ENCODE measurements around the gene CYTH1.
A peak's percentile ranks its signal among the peaks of the same experiment; 100 is the strongest.

The CYTH1 gene

DNA sequence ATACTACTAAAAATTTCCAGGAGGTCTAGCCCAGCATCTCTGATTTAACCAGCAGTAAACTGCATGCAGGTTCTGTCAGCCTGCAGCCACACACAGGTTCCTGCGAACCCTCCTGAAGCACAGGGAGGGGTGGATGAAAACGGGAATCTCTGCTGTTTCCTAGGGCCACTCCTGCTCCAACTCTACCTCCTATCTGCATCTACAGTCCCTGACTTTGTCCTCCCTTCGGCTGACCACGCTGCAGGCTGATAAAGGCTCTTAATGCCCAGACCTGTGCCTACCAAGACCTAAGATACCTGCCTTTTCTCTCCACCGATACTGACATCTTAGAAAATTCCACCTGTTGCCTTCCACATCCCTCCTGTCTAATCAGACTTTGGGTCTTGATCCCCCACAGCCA, 50.2 kb downstream of the CYTH1 start:
- no peak for DNase-seq

DNA sequence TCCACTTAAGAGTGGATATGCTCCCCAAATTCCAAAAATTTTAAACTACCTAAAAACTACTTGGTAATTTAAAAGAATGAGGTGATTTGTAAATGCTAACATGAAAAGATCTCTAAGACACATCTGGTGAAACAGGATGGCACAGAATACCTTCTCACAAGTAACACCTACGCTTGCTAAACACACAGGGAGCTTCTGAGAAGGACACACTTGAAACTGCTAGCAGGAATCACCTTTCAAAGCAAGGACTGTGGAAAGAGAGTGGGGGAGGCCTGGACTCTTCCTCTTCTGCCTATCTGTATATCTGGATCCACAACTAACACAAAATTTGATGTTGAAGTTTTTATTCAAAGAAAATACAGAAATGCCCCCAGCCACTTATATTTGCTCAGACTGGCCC, 52.4 kb downstream of the CYTH1 start:
- no peak for DNase-seq

DNA sequence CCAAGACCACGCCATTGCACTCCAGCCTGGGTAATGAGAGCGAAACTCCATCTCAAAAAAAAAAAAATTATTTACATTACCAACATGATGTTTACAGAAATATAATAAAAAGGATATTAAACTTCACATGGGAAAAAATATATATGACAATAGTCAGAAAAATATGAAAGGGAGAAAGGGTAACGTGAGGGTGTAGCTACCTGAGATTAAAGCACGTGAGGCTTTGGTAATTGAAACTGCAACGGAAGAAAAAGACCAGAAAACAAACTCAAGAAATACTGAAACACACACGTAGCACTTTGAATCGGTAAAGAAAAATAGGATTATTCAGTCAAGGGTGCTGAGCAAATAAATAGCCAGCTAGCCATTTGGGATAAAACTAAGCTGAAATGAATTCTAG, 53.6 kb downstream of the CYTH1 start:
- DNase-seq, result no peak

GRCh38 chr17:78727476-78728229, 54.4 kb downstream of the CYTH1 start:
- no peak for DNase-seq

DNA sequence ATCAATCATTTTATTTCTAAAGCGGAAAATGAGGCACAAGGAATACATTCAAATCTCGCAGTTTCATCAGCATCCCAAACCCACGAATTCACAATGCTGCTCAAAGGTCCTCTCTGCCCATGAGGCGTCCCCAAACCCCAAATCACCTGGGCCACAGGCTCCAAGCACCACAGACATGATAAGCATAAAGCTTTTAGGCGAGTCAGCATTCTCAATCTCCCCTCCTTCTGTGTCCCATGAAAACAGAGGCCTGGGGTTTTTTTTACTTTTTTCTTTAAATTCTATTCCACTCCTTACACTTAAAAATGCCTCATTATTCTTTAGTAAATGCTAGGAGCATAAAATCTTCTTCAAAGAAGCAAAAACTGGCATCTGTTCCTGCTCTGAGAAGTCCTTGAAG, 55.0 kb downstream of the CYTH1 start:
- DNase-seq, result no peak

DNA sequence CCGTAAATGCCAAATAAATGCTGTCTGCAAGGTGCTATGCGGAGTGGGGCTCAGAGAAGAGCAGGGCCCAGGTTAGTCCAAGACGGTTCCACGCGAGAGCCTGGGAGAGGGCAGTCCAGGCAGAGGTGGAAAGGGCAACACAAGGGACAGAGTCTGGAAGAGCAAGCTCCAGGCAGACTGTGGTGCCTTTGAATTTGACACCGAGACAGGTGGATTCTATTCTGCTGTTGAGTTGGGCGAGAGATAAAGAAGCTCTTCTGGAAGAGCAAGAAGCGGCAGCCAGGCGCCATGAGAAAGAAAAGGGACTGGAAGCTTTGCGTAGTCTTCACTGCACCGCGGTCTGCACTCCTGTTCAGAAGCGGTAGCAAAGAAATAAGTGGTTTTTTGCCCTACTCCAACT, 55.6 kb downstream of the CYTH1 start:
- DNase-seq, result no peak

DNA sequence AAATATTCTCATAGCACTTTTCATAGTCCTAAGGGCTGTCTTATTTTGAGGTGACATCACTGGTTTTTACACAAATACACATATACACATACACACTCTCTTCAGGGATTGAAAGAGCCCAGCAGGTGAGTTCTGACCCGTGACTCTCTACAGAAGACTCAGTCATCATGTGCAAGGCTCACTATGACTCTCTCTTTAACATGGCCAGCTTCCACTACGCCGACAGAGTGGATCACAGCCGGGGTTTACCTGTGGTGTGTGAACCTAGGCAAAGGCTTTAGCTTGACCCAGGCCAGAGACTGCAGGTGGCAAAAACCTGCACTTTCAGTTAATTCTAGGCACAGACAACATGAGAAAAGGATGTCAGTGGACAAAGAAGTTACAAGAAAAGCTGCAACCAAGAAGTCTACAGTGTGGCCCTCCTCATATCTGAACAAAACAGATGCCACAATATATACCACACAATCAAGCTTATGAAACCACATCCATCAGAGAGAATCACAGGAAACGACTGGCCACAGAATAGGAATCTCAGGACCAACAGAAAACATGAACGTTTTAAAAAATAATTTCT, 56.5 kb downstream of the CYTH1 start:
- DNase-seq, result no peak

DNA sequence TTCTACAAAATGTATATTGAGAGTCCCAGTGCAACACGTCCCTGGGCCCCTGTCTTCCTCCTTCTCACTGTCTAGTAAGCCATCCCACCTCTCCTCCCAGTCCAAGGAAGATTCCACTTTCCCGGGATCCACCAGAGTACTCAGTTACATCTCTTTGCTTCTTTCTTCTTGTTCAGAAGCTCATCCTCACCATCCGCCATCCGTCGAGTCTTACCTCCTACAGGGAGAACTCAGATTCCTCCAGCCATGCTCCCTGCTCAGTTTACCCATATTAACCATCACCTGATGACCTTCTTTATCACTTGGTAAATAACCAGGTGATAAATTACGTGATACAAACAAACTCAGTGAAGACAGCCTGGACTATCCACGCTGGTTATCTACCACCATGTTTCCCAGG, 57.1 kb downstream of the CYTH1 start:
- DNase-seq, result no peak

DNA sequence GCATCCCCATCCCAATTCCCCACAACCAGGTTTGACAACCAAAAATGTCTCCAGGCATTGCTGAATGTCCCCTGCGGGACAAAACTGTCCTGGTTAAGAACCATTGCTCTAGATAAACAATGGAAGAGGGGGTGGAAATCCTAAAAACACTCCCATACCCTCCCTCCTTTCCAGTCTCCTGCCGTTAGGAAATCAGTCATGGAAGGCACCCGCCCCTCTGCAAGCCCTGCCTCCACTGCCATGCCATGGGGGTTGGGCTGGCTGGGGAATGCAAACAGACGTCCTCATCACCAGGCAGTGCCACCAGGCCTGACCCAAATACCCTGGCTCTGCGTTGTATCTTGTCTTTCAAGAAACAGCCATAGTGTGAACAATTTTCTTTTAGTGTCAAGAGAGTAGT, 57.5 kb downstream of the CYTH1 start:
- no peak for DNase-seq

DNA sequence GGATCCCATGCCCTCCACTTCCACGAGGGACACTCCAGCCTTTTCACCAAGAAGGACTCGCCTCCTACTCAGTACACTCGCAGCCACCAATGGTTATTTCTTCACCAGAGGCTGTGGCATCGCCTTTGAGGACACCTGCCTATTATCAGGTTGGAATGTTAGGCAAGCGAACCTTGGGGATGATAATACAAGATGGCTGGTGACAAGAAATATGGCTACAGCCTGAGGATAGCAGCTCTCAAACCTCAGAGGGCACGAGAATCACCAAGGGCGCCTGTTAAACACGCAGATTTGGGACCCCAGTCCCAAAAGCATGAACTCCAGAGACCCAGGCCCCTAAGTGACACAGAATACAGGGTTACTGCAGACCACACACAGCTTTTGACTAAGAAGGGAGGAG, 58.1 kb downstream of the CYTH1 start:
- no peak for DNase-seq

GRCh38 chr17:78723001-78723796, 58.9 kb downstream of the CYTH1 start:
- no peak for DNase-seq

DNA sequence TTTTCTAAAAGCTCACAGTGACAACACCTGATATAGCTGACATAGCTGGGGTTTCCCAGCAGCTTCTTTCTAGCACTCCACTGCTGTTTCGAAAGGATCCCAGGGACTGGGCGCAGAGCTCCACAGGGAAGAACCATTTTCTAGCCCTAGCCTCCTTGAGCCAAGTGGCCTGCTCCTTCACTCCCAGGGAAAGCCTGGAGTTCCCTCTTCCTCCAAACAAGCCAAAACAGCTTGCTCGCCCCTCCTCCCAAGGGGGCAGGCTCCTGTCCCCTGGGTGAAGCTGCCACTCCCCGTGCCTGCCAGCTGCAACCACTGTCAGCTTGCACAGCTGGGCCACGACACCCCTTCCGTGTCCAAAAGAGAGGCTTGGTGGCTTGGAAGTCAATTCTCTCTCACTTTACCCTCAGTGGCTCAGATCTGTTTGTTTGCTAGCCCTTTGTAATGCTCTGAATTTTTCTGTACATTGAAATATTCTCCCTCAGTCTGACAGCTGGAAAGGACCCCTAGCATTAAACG, 59.8 kb downstream of the CYTH1 start:
- DNase-seq, result no peak

GRCh38 chr17:78719630-78720298, 62.3 kb downstream of the CYTH1 start:
- no peak for DNase-seq

GRCh38 chr17:78718575-78719208, 63.4 kb downstream of the CYTH1 start:
- peak; percentile 59 for DNase-seq

DNA sequence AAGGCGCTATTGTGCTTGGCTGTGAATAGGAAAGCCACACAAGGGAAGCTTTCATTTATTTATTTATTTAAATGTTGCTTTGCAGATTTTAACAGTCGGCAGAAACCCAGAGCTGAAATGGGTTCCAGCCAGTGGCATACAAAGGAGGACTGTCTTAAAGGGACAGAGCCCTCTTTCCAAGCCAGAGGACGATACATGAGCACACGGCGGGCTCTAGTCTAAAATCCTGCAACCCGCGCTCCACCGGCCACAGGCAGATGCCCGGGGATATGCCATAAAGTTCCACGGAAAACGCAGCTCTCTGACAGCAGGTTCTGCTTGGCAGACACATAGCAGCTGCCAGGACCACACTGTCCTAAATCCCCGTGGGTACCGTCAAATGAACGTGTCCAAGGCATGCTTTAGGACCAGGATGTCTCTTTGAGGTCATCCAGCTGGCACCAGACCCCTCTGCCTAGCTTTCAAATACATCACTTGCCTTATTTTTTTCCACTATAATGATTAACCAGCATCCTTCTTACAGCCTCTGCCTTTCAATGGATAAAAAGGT, 64.6 kb downstream of the CYTH1 start:
- DNase-seq, result peak; percentile 86

GRCh38 chr17:78716814-78717393, 65.2 kb downstream of the CYTH1 start:
- DNase-seq, result peak; percentile 89

- DNase-seq, result no peak
Observed at GRCh38 chr17:78716292-78716691, 65.8 kb downstream of the CYTH1 start.

DNA sequence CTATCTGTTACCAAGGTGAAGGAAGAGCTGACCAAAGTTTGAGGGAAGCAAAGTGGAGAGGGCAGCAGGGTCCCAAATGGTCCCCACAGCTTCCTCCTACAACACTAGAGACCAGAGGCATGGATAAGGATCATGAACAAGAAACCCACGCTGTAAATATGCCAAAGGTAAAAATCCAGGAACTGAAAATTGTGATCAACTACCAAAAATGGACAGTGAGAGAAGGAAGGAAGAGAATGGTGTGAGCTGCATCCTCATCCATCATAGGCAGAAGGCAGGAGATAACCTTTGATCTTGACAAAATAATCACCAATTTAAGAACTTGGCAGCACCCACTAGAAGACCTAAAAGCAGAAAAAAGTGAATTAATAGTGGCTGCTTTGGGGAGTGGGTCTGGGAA, 66.2 kb downstream of the CYTH1 start:
- DNase-seq, result no peak

GRCh38 chr17:78715000-78715771, 66.9 kb downstream of the CYTH1 start:
- no peak for DNase-seq

DNA sequence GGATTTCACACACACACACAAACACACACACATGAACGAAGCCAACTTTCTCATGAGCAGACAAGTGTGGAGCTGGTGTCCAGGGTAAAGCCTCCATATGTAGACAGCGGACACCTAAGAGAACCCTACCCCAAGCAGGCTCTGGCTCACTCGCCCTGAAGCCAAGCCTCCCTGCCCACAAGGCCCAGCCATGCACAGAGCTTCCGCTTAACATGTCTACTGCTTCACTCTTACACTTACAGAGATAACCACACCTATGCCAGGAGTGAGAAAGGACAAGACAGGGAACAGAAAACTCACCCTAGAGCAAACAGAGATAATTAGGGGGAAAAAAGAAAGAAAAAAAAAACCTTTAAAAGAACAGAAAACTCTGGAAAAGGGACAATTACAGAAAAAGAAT, 67.5 kb downstream of the CYTH1 start:
- no peak for DNase-seq

DNA sequence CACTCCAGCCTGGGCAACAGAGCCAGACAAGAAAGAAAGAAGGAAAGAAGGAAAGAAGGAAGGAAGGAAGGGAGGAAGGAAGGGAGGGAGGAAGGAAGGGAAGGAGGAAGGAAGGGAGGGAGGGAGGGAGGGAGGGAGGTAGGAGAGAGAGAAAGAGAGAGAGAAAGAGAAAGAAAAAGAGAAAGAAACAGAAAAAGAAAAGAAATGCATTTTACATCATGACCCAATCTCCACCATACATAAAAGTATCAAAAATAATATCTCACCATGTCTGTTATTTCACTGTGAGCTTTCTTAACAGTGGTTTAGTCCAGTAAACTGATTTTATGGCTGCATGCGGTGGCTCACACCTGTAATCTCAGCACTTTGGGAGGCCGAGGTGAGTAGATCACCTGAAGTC, 70.0 kb downstream of the CYTH1 start:
- DNase-seq, result no peak

Measured in DMS53 (cell line).